WTC11 (cell line): ENCODE results near the gene RAB7A. TPM values are rescaled to one million over a fixed set of nuclear protein-coding genes. Genes with fewer than 3 reads are reported as not detected.
A peak's percentile ranks its signal among the peaks of the same experiment; 100 is the strongest.

Experiments used
- ATAC-seq: fragments of 200-7000 bp; cut with Tn5 transposase; 2 replicates; pipeline ENCODE4 v1.10.0; 2021; ENCODE audit warnings: mild to moderate bottlenecking, moderate library complexity
- CTCF ChIA-PET: fragments of 300-600 bp; sonication (Branson Sonifier 250); formaldehyde crosslinking; loops from one replicate; lab custom pipeline; 2021; ENCODE audit warnings: antibody characterized with exemption; lab: Charles Lee
- POLR2A ChIA-PET: fragments of 350-600 bp; sonication (Branson Sonifier 250); formaldehyde crosslinking; loops from one replicate; lab custom pipeline; 2021; ENCODE audit warnings: antibody characterized with exemption; lab: Charles Lee
- DNase-seq: peaks from one replicate; pipeline ENCODE4 v3.0.0; 2021; ENCODE audit warnings: low spot score
- H3K27ac Mint-ChIP-seq: 2 replicates; pipeline ENCODE4 v1.8.0; 2021; ENCODE audit warnings: mixed read lengths
- H3K27me3 Mint-ChIP-seq: 2 replicates; pipeline ENCODE4 v1.8.0; 2021; ENCODE audit warnings: low read depth, mild to moderate bottlenecking, moderate library complexity, mixed read lengths
- H3K36me3 Mint-ChIP-seq: 2 replicates; pipeline ENCODE4 v1.8.0; 2021; ENCODE audit warnings: mixed read lengths
- H3K4me1 Mint-ChIP-seq: 2 replicates; pipeline ENCODE4 v1.8.0; 2022; ENCODE audit warnings: mixed read lengths
- H3K4me3 Mint-ChIP-seq: 2 replicates; pipeline ENCODE4 v1.8.0; 2021; ENCODE audit warnings: mild to moderate bottlenecking, moderate library complexity, mixed read lengths
- H3K9me3 Mint-ChIP-seq: 2 replicates; pipeline ENCODE4 v1.8.0; 2021; ENCODE audit warnings: mixed read lengths
- ELF4 ChIP-seq: sonication (generic); formaldehyde crosslinking; IDR thresholded peaks from 2 replicates; pipeline ENCODE4 v1.8.1; 2022; ENCODE audit warnings: low read depth, mild to moderate bottlenecking, moderate library complexity, missing genetic modification reagents
- GTF2I ChIP-seq: fragments of 250-450 bp; sonication (Bioruptor Pico); conservative IDR thresholded peaks from 2 replicates; pipeline ENCODE4 v1.4.0; 2021; ENCODE audit warnings: mild to moderate bottlenecking
- NFE2L1 ChIP-seq: sonication (generic); formaldehyde crosslinking; IDR thresholded peaks from 2 replicates; pipeline ENCODE4 v1.8.1; 2023; ENCODE audit warnings: missing genetic modification reagents
- SMAD4 ChIP-seq: sonication (generic); formaldehyde crosslinking; IDR thresholded peaks from 2 replicates; pipeline ENCODE4 v1.8.0; 2022; ENCODE audit warnings: mild to moderate bottlenecking, missing genetic modification reagents
- TCF7 ChIP-seq: sonication (generic); formaldehyde crosslinking; IDR thresholded peaks from 2 replicates; pipeline ENCODE4 v1.8.0; 2022; ENCODE audit warnings: mild to moderate bottlenecking, low read depth, missing genetic modification reagents, moderate library complexity
- TP53 ChIP-seq: sonication (generic); formaldehyde crosslinking; IDR thresholded peaks from 2 replicates; pipeline ENCODE4 v1.8.1; 2023; ENCODE audit warnings: mild to moderate bottlenecking, missing genetic modification reagents
- ZBTB21 ChIP-seq: sonication (generic); formaldehyde crosslinking; IDR thresholded peaks from 2 replicates; pipeline ENCODE4 v1.8.1; 2023; ENCODE audit warnings: mild to moderate bottlenecking, missing genetic modification reagents, borderline replicate concordance
- total RNA-seq: library from RNA; stranded (reverse); gene quantifications from 3 replicates; pipeline ENCODE4 v1.2.3, GENCODE V29; 2021
- TF ChIP-seq, protein P1 (sequence below): sonication (generic); formaldehyde crosslinking; conservative IDR thresholded peaks from 2 replicates; pipeline ENCODE4 v1.8.1; 2023; ENCODE audit warnings: mild to moderate bottlenecking, low read depth, missing genetic modification reagents, moderate library complexity
- TF ChIP-seq, protein P2 (sequence below): fragments of 250-450 bp; sonication (Bioruptor Pico); IDR thresholded peaks from 2 replicates; pipeline ENCODE4 v2.1.2; 2022; ENCODE audit warnings: mild to moderate bottlenecking, moderate library complexity
- TF ChIP-seq, protein P3 (sequence below): sonication (generic); formaldehyde crosslinking; IDR thresholded peaks from 2 replicates; pipeline ENCODE4 v1.8.0; 2022; ENCODE audit warnings: mild to moderate bottlenecking, missing genetic modification reagents
- TF ChIP-seq, protein P4 (sequence below): sonication (generic); formaldehyde crosslinking; conservative IDR thresholded peaks from 2 replicates; pipeline ENCODE4 v1.8.1; 2022; ENCODE audit warnings: mild to moderate bottlenecking, missing genetic modification reagents
- TF ChIP-seq, protein P5 (sequence below): fragments of 250-450 bp; sonication (Bioruptor Pico); IDR thresholded peaks from 2 replicates; pipeline ENCODE4 v1.9.0; 2021; ENCODE audit warnings: mild to moderate bottlenecking
- TF ChIP-seq, protein P6 (sequence below): sonication (generic); formaldehyde crosslinking; IDR thresholded peaks from 2 replicates; pipeline ENCODE4 v1.8.0; 2023; ENCODE audit warnings: mild to moderate bottlenecking, missing genetic modification reagents
- TF ChIP-seq, protein P7 (sequence below): fragments of 200-600 bp; IDR thresholded peaks from 2 replicates; pipeline ENCODE4 v1.8.0; 2022; ENCODE audit warnings: antibody characterized with exemption
- TF ChIP-seq, protein P8 (sequence below): sonication (generic); formaldehyde crosslinking; IDR thresholded peaks from 2 replicates; pipeline ENCODE4 v1.8.1; 2022; ENCODE audit warnings: low read depth, mild to moderate bottlenecking, moderate library complexity, missing genetic modification reagents, borderline replicate concordance
- TF ChIP-seq, protein P9 (sequence below): sonication (generic); formaldehyde crosslinking; IDR thresholded peaks from 2 replicates; pipeline ENCODE4 v1.8.1; 2023; ENCODE audit warnings: mild to moderate bottlenecking, missing genetic modification reagents

The RAB7A gene
- total RNA-seq, 1 experiment from 2014 or later = 184 TPM

DNA sequence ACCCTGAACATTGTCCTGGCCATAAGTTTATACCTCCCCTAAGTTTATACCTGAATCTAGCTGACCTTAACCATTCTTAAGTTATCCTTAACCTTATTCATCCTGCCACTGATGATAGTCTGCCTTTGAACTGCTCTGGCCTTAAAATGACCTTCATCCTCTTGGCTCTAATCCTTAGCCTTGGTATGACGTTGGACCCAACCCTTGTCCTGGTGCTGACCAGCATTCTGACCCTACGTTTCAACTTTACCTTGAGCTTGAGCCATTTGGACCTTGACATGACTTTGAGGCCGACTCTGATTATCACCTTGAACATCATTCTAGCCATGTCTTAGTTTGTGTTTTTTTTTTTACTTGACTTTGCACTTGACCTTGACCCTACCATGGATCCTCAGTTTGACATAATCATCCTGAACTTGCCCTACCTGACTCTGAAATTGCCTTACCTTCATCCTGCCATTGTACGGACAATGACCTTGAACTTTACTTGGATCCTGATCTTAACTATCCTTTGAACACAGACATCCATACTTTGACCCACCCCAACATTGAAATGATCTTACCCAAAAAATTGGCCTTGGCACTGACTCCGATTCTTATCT lies 92.3 kb downstream of the RAB7A start:
- ATAC-seq (no peak), DNase-seq (no peak)
- no peak overlapping the region for H3K4me3 Mint-ChIP-seq
- no peaks in the 10 kb centered on the region for H3K4me1 Mint-ChIP-seq
- H3K9me3 Mint-ChIP-seq = no peaks in the 10 kb centered on the region
- CTCF ChIA-PET = interaction anchor here (1.2 kb wide), 1 partner anchor 138 kb away, joined by 3 read pairs; no protein-coding TSS in a partner anchor
- POLR2A ChIA-PET = no interaction called here
- peaks cover 62% of the 10 kb centered on the region for H3K36me3 Mint-ChIP-seq
- TF ChIP-seq, protein P1, sequence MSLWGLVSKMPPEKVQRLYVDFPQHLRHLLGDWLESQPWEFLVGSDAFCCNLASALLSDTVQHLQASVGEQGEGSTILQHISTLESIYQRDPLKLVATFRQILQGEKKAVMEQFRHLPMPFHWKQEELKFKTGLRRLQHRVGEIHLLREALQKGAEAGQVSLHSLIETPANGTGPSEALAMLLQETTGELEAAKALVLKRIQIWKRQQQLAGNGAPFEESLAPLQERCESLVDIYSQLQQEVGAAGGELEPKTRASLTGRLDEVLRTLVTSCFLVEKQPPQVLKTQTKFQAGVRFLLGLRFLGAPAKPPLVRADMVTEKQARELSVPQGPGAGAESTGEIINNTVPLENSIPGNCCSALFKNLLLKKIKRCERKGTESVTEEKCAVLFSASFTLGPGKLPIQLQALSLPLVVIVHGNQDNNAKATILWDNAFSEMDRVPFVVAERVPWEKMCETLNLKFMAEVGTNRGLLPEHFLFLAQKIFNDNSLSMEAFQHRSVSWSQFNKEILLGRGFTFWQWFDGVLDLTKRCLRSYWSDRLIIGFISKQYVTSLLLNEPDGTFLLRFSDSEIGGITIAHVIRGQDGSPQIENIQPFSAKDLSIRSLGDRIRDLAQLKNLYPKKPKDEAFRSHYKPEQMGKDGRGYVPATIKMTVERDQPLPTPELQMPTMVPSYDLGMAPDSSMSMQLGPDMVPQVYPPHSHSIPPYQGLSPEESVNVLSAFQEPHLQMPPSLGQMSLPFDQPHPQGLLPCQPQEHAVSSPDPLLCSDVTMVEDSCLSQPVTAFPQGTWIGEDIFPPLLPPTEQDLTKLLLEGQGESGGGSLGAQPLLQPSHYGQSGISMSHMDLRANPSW (CRISPR knock-in tag) = no peak
- TF ChIP-seq, protein P2, sequence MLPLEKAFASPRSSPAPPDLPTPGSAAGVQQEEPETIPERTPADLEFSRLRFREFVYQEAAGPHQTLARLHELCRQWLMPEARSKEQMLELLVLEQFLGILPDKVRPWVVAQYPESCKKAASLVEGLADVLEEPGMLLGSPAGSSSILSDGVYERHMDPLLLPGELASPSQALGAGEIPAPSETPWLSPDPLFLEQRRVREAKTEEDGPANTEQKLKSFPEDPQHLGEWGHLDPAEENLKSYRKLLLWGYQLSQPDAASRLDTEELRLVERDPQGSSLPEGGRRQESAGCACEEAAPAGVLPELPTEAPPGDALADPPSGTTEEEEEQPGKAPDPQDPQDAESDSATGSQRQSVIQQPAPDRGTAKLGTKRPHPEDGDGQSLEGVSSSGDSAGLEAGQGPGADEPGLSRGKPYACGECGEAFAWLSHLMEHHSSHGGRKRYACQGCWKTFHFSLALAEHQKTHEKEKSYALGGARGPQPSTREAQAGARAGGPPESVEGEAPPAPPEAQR (CRISPR knock-in tag) = no peak
- no peak for TF ChIP-seq GTF2I
- TF ChIP-seq, protein P3, sequence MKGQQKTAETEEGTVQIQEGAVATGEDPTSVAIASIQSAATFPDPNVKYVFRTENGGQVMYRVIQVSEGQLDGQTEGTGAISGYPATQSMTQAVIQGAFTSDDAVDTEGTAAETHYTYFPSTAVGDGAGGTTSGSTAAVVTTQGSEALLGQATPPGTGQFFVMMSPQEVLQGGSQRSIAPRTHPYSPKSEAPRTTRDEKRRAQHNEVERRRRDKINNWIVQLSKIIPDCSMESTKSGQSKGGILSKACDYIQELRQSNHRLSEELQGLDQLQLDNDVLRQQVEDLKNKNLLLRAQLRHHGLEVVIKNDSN = no peak
- TF ChIP-seq, protein P4, sequence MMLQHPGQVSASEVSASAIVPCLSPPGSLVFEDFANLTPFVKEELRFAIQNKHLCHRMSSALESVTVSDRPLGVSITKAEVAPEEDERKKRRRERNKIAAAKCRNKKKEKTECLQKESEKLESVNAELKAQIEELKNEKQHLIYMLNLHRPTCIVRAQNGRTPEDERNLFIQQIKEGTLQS = no peak
- no peak for TF ChIP-seq ZBTB21 (CRISPR knock-in tag)
- no peak for TF ChIP-seq TP53 (CRISPR knock-in tag)
- TF ChIP-seq, protein P5, sequence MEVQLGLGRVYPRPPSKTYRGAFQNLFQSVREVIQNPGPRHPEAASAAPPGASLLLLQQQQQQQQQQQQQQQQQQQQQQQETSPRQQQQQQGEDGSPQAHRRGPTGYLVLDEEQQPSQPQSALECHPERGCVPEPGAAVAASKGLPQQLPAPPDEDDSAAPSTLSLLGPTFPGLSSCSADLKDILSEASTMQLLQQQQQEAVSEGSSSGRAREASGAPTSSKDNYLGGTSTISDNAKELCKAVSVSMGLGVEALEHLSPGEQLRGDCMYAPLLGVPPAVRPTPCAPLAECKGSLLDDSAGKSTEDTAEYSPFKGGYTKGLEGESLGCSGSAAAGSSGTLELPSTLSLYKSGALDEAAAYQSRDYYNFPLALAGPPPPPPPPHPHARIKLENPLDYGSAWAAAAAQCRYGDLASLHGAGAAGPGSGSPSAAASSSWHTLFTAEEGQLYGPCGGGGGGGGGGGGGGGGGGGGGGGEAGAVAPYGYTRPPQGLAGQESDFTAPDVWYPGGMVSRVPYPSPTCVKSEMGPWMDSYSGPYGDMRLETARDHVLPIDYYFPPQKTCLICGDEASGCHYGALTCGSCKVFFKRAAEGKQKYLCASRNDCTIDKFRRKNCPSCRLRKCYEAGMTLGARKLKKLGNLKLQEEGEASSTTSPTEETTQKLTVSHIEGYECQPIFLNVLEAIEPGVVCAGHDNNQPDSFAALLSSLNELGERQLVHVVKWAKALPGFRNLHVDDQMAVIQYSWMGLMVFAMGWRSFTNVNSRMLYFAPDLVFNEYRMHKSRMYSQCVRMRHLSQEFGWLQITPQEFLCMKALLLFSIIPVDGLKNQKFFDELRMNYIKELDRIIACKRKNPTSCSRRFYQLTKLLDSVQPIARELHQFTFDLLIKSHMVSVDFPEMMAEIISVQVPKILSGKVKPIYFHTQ (CRISPR knock-in tag) = no peak
- TF ChIP-seq, protein P6, sequence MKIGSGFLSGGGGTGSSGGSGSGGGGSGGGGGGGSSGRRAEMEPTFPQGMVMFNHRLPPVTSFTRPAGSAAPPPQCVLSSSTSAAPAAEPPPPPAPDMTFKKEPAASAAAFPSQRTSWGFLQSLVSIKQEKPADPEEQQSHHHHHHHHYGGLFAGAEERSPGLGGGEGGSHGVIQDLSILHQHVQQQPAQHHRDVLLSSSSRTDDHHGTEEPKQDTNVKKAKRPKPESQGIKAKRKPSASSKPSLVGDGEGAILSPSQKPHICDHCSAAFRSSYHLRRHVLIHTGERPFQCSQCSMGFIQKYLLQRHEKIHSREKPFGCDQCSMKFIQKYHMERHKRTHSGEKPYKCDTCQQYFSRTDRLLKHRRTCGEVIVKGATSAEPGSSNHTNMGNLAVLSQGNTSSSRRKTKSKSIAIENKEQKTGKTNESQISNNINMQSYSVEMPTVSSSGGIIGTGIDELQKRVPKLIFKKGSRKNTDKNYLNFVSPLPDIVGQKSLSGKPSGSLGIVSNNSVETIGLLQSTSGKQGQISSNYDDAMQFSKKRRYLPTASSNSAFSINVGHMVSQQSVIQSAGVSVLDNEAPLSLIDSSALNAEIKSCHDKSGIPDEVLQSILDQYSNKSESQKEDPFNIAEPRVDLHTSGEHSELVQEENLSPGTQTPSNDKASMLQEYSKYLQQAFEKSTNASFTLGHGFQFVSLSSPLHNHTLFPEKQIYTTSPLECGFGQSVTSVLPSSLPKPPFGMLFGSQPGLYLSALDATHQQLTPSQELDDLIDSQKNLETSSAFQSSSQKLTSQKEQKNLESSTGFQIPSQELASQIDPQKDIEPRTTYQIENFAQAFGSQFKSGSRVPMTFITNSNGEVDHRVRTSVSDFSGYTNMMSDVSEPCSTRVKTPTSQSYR (CRISPR knock-in tag) = no peak
- TF ChIP-seq SMAD4 = no peak
- no peaks in the 10 kb centered on the region for H3K27me3 Mint-ChIP-seq
- H3K27ac Mint-ChIP-seq = peak overlapping the region; percentile 30; the same call in 1 of the 2 replicates

DNA sequence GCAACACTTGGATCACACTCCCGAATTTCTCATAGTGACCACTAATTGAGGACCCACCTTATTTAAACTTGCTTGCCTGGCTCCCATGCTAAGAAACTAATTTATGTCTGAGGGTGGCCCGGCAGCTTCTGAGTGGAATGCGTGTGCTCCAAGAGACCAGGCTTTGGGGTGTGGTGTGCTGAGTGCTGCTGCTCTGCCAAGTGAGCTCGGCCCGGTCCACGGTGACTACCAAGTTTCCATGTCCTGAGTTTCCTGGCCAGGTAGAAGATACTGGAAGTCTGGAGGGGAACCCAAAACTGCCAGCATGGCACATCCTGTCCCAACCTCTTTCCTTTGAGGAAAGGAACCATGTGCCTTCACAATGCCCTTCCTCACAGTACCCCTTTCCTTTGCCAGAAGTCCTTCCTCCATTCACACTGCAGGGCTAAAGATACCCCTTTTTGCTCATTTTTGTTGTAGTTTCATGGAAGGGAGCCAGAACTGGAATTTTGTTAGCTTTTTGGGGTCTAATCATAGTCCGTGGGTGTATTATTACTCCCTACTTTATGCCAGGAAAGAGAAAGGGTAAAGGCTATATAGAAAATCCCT lies 94.4 kb downstream of the RAB7A start:
- POLR2A ChIA-PET = no interaction called here
- no peak overlapping the region; the same call in 1 of the 2 replicates for H3K27ac Mint-ChIP-seq
- no peaks in the 10 kb centered on the region for H3K4me1 Mint-ChIP-seq
- no peaks in the 10 kb centered on the region for H3K27me3 Mint-ChIP-seq
- no peaks in the 10 kb centered on the region for H3K9me3 Mint-ChIP-seq
- H3K4me3 Mint-ChIP-seq = no peak overlapping the region
- no peak for ATAC-seq
- H3K36me3 Mint-ChIP-seq = peaks cover 41% of the 10 kb centered on the region
- no peak for DNase-seq
- CTCF ChIA-PET = no interaction called here
- TF ChIP-seq, protein P4 = no peak
- TF ChIP-seq, protein P7, sequence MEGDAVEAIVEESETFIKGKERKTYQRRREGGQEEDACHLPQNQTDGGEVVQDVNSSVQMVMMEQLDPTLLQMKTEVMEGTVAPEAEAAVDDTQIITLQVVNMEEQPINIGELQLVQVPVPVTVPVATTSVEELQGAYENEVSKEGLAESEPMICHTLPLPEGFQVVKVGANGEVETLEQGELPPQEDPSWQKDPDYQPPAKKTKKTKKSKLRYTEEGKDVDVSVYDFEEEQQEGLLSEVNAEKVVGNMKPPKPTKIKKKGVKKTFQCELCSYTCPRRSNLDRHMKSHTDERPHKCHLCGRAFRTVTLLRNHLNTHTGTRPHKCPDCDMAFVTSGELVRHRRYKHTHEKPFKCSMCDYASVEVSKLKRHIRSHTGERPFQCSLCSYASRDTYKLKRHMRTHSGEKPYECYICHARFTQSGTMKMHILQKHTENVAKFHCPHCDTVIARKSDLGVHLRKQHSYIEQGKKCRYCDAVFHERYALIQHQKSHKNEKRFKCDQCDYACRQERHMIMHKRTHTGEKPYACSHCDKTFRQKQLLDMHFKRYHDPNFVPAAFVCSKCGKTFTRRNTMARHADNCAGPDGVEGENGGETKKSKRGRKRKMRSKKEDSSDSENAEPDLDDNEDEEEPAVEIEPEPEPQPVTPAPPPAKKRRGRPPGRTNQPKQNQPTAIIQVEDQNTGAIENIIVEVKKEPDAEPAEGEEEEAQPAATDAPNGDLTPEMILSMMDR = no peak
- TF ChIP-seq, protein P8, sequence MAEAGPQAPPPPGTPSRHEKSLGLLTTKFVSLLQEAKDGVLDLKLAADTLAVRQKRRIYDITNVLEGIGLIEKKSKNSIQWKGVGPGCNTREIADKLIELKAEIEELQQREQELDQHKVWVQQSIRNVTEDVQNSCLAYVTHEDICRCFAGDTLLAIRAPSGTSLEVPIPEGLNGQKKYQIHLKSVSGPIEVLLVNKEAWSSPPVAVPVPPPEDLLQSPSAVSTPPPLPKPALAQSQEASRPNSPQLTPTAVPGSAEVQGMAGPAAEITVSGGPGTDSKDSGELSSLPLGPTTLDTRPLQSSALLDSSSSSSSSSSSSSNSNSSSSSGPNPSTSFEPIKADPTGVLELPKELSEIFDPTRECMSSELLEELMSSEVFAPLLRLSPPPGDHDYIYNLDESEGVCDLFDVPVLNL (CRISPR knock-in tag) = no peak
- TF ChIP-seq, protein P9, sequence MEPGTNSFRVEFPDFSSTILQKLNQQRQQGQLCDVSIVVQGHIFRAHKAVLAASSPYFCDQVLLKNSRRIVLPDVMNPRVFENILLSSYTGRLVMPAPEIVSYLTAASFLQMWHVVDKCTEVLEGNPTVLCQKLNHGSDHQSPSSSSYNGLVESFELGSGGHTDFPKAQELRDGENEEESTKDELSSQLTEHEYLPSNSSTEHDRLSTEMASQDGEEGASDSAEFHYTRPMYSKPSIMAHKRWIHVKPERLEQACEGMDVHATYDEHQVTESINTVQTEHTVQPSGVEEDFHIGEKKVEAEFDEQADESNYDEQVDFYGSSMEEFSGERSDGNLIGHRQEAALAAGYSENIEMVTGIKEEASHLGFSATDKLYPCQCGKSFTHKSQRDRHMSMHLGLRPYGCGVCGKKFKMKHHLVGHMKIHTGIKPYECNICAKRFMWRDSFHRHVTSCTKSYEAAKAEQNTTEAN (CRISPR knock-in tag) = no peak
- TF ChIP-seq NFE2L1 (CRISPR knock-in tag) = no peak
- no peak for TF ChIP-seq ELF4 (CRISPR knock-in tag)
- no peak for TF ChIP-seq TCF7
